Muscle layer of duodenum (tissue), 2 donors: ENCODE measurements around the gene FAM98A.

Experiments
- H3K27ac ChIP-seq: one replicate; pipeline ENCODE4 v1.7.0; 2013; ENCODE audit warnings: mild to moderate bottlenecking, low read length
- H3K27me3 ChIP-seq: one replicate; pipeline ENCODE4 v1.7.0; 2013; ENCODE audit warnings: low read depth, mild to moderate bottlenecking, control low read depth, low read length
- H3K36me3 ChIP-seq, 2 donors: one replicate each; pipeline ENCODE4 v1.7.0; 2013; ENCODE audit warnings: low read length in 2 of 2, control low read depth in 1 of 2, mild to moderate bottlenecking in 1 of 2; ENCODE audit not compliant: insufficient read depth in 2 of 2, control insufficient read depth in 1 of 2
- H3K4me1 ChIP-seq, 2 donors: one replicate each; pipeline ENCODE4 v1.7.0; 2013; ENCODE audit warnings: low read length in 2 of 2, mild to moderate bottlenecking in 2 of 2, control low read depth in 1 of 2, moderate library complexity in 1 of 2; ENCODE audit not compliant: insufficient read depth in 2 of 2, control insufficient read depth in 1 of 2
- H3K4me3 ChIP-seq, 2 donors: one replicate each; pipeline ENCODE4 v1.7.0; 2013; ENCODE audit warnings: low read length in 2 of 2, low read depth in 1 of 2, mild to moderate bottlenecking in 1 of 2
- H3K9me3 ChIP-seq, 2 donors: one replicate each; pipeline ENCODE4 v1.7.0; 2013; ENCODE audit warnings: low read length in 2 of 2, control low read depth in 1 of 2, mild to moderate bottlenecking in 1 of 2; ENCODE audit not compliant: control insufficient read depth in 1 of 2
- donor health status: healthy.

FAM98A gene

GRCh38 chr2:33560017-33560416, 39.1 kb downstream of the FAM98A start:
- no peak overlapping the region for H3K27ac ChIP-seq
- no peaks in the 10 kb centered on the region for H3K9me3 ChIP-seq
- H3K36me3 ChIP-seq = no peaks in the 10 kb centered on the region
- no peaks in the 10 kb centered on the region for H3K27me3 ChIP-seq
- H3K4me3 ChIP-seq = no peak overlapping the region
- no peaks in the 10 kb centered on the region for H3K4me1 ChIP-seq

GRCh38 chr2:33559328-33559727, 39.8 kb downstream of the FAM98A start:
- H3K4me3 ChIP-seq = no peak overlapping the region
- H3K9me3 ChIP-seq = no peaks in the 10 kb centered on the region
- H3K36me3 ChIP-seq = no peaks in the 10 kb centered on the region
- H3K27ac ChIP-seq = no peak overlapping the region
- no peaks in the 10 kb centered on the region for H3K27me3 ChIP-seq
- H3K4me1 ChIP-seq = peaks cover 0 to 3% of the 10 kb centered on the region in 2 donors

- Histone ChIP-seq H3K27ac (no peak overlapping the region), H3K36me3 (no peaks in the 10 kb centered on the region), H3K27me3 (no peaks in the 10 kb centered on the region), H3K4me3 (no peak overlapping the region), H3K9me3 (no peaks in the 10 kb centered on the region), H3K4me1 (peaks cover 0 to 3% of the 10 kb centered on the region in 2 donors)
Observed at GRCh38 chr2:33555681-33556080, 43.4 kb downstream of the FAM98A start.

GRCh38 chr2:33552758-33553461, 46.2 kb downstream of the FAM98A start:
- Histone ChIP-seq H3K27ac (no peak overlapping the region), H3K4me1 (peaks cover 3 to 6% of the 10 kb centered on the region in 2 donors), H3K4me3 (no peak overlapping the region), H3K27me3 (no peaks in the 10 kb centered on the region), H3K9me3 (no peaks in the 10 kb centered on the region), H3K36me3 (no peaks in the 10 kb centered on the region)

GRCh38 chr2:33550206-33550605, 48.9 kb downstream of the FAM98A start:
- Histone ChIP-seq H3K9me3 (no peaks in the 10 kb centered on the region), H3K36me3 (no peaks in the 10 kb centered on the region), H3K4me3 (no peak overlapping the region), H3K27ac (no peak overlapping the region), H3K27me3 (no peaks in the 10 kb centered on the region), H3K4me1 (peaks cover 3 to 6% of the 10 kb centered on the region in 2 donors)

- Histone ChIP-seq H3K4me3 (no peak overlapping the region), H3K36me3 (no peaks in the 10 kb centered on the region), H3K27ac (no peak overlapping the region), H3K27me3 (no peaks in the 10 kb centered on the region), H3K9me3 (peaks cover 0 to 4% of the 10 kb centered on the region in 2 donors), H3K4me1 (no peaks in the 10 kb centered on the region)
Observed at GRCh38 chr2:33541243-33541642, 57.9 kb downstream of the FAM98A start.

GRCh38 chr2:33535421-33535820, 63.7 kb downstream of the FAM98A start:
- Histone ChIP-seq H3K36me3 (no peaks in the 10 kb centered on the region), H3K4me1 (no peaks in the 10 kb centered on the region), H3K27ac (no peak overlapping the region), H3K27me3 (no peaks in the 10 kb centered on the region), H3K4me3 (no peak overlapping the region), H3K9me3 (peaks cover 0 to 4% of the 10 kb centered on the region in 2 donors)
